Measurements from ENCODE around the gene PTP4A1.

DNA sequence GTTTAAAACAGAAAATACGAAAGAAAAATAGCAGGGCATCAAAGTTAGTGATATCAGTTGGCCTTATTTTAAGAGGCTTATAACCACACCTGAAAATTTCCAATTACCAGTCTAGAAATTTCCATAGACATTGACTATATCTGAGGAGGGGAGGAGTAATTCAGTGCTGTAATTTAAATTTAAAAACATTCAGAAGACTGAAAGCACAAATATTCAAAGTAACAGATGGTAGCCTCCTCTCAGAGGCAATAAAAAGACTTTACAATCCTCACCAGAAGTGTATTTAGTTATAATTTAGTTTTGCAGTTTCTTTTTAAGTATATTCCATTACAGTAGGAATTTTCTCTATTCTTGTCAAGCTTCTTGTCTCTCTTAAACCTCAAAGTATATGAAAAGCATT, 18.4 kb upstream of the PTP4A1 start:
- TF ChIP-seq, protein P1, sequence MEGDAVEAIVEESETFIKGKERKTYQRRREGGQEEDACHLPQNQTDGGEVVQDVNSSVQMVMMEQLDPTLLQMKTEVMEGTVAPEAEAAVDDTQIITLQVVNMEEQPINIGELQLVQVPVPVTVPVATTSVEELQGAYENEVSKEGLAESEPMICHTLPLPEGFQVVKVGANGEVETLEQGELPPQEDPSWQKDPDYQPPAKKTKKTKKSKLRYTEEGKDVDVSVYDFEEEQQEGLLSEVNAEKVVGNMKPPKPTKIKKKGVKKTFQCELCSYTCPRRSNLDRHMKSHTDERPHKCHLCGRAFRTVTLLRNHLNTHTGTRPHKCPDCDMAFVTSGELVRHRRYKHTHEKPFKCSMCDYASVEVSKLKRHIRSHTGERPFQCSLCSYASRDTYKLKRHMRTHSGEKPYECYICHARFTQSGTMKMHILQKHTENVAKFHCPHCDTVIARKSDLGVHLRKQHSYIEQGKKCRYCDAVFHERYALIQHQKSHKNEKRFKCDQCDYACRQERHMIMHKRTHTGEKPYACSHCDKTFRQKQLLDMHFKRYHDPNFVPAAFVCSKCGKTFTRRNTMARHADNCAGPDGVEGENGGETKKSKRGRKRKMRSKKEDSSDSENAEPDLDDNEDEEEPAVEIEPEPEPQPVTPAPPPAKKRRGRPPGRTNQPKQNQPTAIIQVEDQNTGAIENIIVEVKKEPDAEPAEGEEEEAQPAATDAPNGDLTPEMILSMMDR (IDR thresholded peaks at IDR 0.05; ENCODE audit: low read depth, low read length, poor library complexity, severe bottlenecking): no peak
- TF ChIP-seq EZH2phosphoT487 (IDR thresholded peaks at IDR 0.05; ENCODE audit: borderline replicate concordance, low read length): no peak
